ENCODE measurements around the gene LRRC9. TPM values are rescaled to one million over a fixed set of nuclear protein-coding genes. Genes with fewer than 3 reads are reported as not detected.
A peak's percentile ranks its signal among the peaks of the same experiment; 100 is the strongest.
"Not testable (repeated sequence)": the region's sequence is repeated elsewhere in the genome, so short reads cannot be mapped to it uniquely, and the experiment has no call there.

Gene LRRC9
- total RNA-seq, 1 donor from 2014 or later, result 1.7 TPM

DNA sequence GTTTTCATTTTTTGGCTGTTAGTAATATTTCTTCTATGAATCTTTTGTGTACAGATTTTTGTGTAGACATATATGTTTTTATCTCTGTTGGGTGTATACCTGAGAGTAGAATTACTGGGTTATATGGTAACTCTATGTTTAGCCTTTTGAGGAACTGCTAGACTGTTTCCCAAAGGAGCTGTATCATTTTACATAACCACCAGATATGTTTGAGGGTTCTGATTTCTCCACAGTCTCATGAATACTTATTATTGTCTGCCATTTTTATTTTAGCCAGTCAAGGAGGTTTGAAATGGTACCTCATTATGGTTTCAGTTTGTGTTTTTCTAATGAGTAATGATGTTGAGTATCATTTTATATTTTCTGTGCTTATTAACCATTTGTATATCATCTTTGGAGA is 173.7 kb downstream of the LRRC9 start:
- no peak for TF ChIP-seq CTCF (conservative IDR thresholded peaks at IDR 0.05)
- H3K9me3 Mint-ChIP-seq, result peaks cover 7% of the 10 kb centered on the region
- H3K4me1 Mint-ChIP-seq (ENCODE audit: unreplicated experiment), result peaks cover 32% of the 10 kb centered on the region
- no peaks in the 10 kb centered on the region for H3K27me3 Mint-ChIP-seq
- peak overlapping the region; percentile 98 for H3K4me3 Mint-ChIP-seq
- H3K27ac Mint-ChIP-seq, result peak overlapping the region; percentile 94
- DNase-seq (ENCODE audit: extremely low spot score, unreplicated experiment), result no peak
- peaks cover 15% of the 10 kb centered on the region for H3K36me3 Mint-ChIP-seq

- no peak for DNase-seq (ENCODE audit: extremely low spot score, unreplicated experiment)
- no peaks in the 10 kb centered on the region for H3K27me3 Mint-ChIP-seq
- TF ChIP-seq CTCF (conservative IDR thresholded peaks at IDR 0.05), result no peak
- peaks cover 15% of the 10 kb centered on the region for H3K36me3 Mint-ChIP-seq
- peaks cover 7% of the 10 kb centered on the region for H3K9me3 Mint-ChIP-seq
- H3K4me1 Mint-ChIP-seq (ENCODE audit: unreplicated experiment), result peaks cover 32% of the 10 kb centered on the region
- H3K4me3 Mint-ChIP-seq, result peak overlapping the region; percentile 98
- peak overlapping the region; percentile 94 for H3K27ac Mint-ChIP-seq
These were observed 174.5 kb downstream of the LRRC9 start for GRCh38 chr14:60094306-60094897.

DNA sequence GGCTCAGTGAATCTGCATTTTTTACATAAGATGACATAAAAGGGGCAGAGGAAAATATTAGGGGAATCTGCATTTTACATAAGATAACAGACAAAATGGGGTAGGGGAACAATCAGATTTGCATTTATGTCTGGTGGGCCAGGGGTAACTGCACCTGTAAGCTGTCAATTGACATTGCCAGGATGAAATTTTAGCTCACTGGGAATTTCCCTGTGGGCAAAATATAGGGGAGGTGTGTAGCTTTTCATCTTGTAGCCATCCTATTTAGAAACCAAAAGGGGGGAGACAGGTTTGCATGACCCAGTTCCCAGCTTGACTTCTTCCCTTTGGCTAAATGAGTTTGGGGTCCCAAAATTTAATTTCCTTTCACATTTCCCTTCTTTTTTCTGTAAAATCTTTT is 175.3 kb downstream of the LRRC9 start:
- Mint-ChIP-seq H3K36me3 (peaks cover 15% of the 10 kb centered on the region), H3K27ac (no peak overlapping the region), H3K27me3 (no peaks in the 10 kb centered on the region), H3K9me3 (peaks cover 7% of the 10 kb centered on the region), H3K4me3 (no peak overlapping the region), H3K4me1 (ENCODE audit: unreplicated experiment) (peaks cover 32% of the 10 kb centered on the region)
- DNase-seq (ENCODE audit: extremely low spot score, unreplicated experiment), result no peak
- no peak for TF ChIP-seq CTCF (conservative IDR thresholded peaks at IDR 0.05)

DNA sequence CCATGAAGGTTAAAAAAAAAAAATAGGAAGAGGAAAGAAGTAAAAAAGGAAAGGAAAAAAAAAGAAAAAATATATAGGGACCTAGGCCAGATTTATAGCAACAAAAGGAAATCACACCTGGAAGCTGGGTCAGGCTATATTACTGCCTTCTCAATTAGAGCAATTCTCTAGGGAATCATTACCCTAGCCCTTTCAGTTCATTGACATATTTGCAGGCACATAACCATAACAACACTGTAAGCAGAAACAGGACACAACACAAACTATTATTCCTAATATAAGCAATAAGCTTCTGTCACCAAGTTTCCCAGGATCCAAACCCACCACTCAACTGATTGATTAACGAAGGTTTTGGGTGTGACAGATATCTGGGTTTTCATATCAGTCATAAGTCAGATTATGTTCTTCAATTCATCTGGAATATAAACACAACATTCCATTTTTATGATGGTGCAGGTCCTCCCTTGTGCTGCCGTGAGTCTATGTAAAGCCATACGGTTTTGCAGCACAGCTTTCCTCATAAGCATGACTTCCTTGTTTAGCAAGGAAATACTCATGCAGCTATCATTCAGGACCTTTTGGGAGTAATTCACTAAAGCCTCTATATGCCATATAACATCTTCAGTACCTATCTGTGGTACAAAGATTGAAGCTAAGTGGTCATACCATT is 176.0 kb downstream of the LRRC9 start:
- Mint-ChIP-seq H3K4me1 (ENCODE audit: unreplicated experiment) (peaks cover 28% of the 10 kb centered on the region), H3K9me3 (peaks cover 7% of the 10 kb centered on the region), H3K36me3 (peaks cover 19% of the 10 kb centered on the region), H3K27ac (peak overlapping the region; percentile 56), H3K27me3 (no peaks in the 10 kb centered on the region), H3K4me3 (peak overlapping the region; percentile 38)
- TF ChIP-seq CTCF (conservative IDR thresholded peaks at IDR 0.05), result no peak
- DNase-seq (ENCODE audit: extremely low spot score, unreplicated experiment), result no peak

DNA sequence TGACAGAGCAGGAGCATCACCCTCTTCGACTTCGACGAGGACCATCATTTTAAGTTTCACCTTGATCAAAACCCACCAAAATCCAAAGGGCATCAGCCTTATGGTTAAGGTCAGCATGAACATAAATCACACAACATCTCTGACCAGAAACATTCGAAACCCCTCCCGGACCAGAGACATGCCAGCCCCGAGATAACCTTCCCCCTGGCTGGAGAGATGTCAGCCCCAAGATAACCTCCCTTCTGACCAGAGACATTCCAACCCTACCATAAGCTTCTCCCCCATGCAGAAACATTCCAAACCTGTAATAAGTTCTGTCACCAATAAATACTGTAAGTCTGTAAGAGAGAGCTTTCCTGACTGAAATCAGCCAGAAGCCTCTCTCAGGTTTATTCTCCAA is 178.0 kb downstream of the LRRC9 start:
- Mint-ChIP-seq H3K27me3 (no peaks in the 10 kb centered on the region), H3K4me3 (no peak overlapping the region), H3K9me3 (peaks cover 7% of the 10 kb centered on the region), H3K36me3 (peaks cover 25% of the 10 kb centered on the region), H3K27ac (no peak overlapping the region), H3K4me1 (ENCODE audit: unreplicated experiment) (peaks cover 28% of the 10 kb centered on the region)
- no peak for TF ChIP-seq CTCF (conservative IDR thresholded peaks at IDR 0.05)
- DNase-seq (ENCODE audit: extremely low spot score, unreplicated experiment), result no peak

DNA sequence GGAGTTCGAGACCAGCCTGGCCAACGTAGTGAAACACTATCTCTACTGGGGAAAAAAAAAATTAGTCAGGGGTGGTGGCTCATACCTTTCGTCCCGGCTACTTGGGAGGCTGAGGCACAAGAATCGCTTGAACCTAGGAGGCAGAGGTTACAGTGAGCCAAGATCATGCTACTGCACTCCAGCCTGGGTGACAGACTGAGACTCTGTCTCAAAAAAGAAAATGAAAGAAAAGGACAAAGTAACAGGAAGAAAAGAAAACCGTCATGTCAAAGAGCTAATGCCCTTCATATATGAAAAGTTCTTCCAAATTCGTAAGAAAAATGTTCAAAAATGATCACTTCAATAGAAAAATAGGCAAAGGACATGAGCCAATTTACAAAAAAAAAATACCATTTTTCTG is 179.9 kb downstream of the LRRC9 start:
- Mint-ChIP-seq H3K36me3 (peaks cover 28% of the 10 kb centered on the region), H3K9me3 (peaks cover 11% of the 10 kb centered on the region), H3K4me1 (ENCODE audit: unreplicated experiment) (peaks cover 12% of the 10 kb centered on the region)
- not testable (repeated sequence) for H3K27me3 Mint-ChIP-seq; H3K27ac Mint-ChIP-seq; DNase-seq (ENCODE audit: extremely low spot score, unreplicated experiment); H3K4me3 Mint-ChIP-seq

Measured in type B pancreatic cell (in vitro differentiated cells).